Measurements from ENCODE around the gene ELOVL2. TPM values are rescaled to one million over a fixed set of nuclear protein-coding genes. Genes with fewer than 3 reads are reported as not detected.

The ELOVL2 gene
- total and polyA plus RNA-seq, 4 donors, result 0.16 to 2.8 (median 0.24) TPM

- 82 to 96% methylated on average over 4 of the region's 4 CpGs for WGBS, 2 donors
- Histone ChIP-seq H3K9ac (ENCODE audit: insufficient read depth in 1 of 2, low read length in 2 of 2) (no peak overlapping the region), H3K27me3 (ENCODE audit: control insufficient read depth in 3 of 3, insufficient read depth in 3 of 3, low read length in 2 of 3) (no peaks in the 10 kb centered on the region), H3K4me3 (no peak overlapping the region), H3K4me1 (ENCODE audit: control insufficient read depth in 5 of 5, insufficient read depth in 5 of 5, low read length in 5 of 5) (no peaks in the 10 kb centered on the region), H3K9me3 (ENCODE audit: control insufficient read depth in 4 of 4, insufficient read depth in 3 of 4, low read length in 3 of 4) (no peaks in the 10 kb centered on the region), H3K27ac (ENCODE audit: low read depth in 1 of 2, low read length in 1 of 2) (no peak overlapping the region), H3K36me3 (ENCODE audit: control insufficient read depth in 4 of 4, insufficient read depth in 4 of 4, low read length in 4 of 4) (no peaks in the 10 kb centered on the region)
- ATAC-seq (ENCODE audit: insufficient read depth, low FRiP score) (no peak), DNase-seq (no peak)
- TF ChIP-seq, protein P1, sequence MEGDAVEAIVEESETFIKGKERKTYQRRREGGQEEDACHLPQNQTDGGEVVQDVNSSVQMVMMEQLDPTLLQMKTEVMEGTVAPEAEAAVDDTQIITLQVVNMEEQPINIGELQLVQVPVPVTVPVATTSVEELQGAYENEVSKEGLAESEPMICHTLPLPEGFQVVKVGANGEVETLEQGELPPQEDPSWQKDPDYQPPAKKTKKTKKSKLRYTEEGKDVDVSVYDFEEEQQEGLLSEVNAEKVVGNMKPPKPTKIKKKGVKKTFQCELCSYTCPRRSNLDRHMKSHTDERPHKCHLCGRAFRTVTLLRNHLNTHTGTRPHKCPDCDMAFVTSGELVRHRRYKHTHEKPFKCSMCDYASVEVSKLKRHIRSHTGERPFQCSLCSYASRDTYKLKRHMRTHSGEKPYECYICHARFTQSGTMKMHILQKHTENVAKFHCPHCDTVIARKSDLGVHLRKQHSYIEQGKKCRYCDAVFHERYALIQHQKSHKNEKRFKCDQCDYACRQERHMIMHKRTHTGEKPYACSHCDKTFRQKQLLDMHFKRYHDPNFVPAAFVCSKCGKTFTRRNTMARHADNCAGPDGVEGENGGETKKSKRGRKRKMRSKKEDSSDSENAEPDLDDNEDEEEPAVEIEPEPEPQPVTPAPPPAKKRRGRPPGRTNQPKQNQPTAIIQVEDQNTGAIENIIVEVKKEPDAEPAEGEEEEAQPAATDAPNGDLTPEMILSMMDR (IDR thresholded peaks at IDR 0.05; ENCODE audit: control extremely low read depth, extremely low read depth), result no peak
Measured at GRCh38 chr6:11072101-11072500, 28.0 kb upstream of the ELOVL2 start.

DNA sequence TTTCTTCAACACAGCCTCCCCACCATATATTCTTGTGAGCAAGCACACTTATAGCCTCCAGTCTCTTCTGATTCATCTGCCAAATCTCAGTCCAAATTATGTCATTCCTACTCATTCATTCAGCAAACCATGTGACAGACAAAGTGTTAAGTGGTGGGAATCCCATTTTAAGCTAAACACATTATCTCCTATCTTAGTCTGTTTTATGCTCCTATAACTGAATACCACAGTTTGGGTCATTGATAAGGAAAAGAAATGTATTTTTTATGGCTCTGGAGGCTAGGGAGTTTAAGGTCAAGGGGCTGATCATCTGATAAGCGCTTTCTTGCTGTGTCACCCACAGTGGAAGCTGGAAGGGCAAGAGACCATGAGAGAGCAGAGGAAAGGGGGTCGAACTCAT lies 25.7 kb upstream of the ELOVL2 start:
- WGBS, 2 donors, result 52 to 70% methylated on average over 2 of the region's 2 CpGs

DNA sequence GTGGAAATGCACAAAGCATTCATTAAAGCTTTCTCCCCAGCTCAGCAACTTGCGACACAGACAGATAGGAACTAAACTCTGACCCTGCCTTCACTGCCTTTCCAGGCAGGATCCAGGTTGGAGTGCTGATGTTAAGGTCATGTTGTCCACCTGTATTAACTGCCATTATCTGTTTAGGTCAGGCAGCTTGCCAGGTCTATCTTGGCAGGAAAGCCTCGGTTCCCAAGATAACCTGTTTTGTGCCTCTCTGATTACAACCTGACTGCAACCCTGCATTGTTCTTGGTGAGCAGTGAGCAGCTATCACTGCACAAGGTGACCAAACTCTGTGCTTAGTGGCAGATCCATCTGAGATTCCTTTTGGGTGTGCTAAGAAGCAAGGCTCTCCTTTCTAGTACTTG lies 23.2 kb upstream of the ELOVL2 start:
- no peaks in the 10 kb centered on the region for H3K27me3 ChIP-seq (ENCODE audit: control insufficient read depth in 3 of 3, insufficient read depth in 3 of 3, low read length in 2 of 3)
- DNase-seq (no peak), ATAC-seq (ENCODE audit: insufficient read depth, low FRiP score) (no peak)
- no peak overlapping the region for H3K27ac ChIP-seq (ENCODE audit: low read depth in 1 of 2, low read length in 1 of 2)
- TF ChIP-seq, protein P1 (IDR thresholded peaks at IDR 0.05; ENCODE audit: control extremely low read depth, extremely low read depth), result no peak
- H3K36me3 ChIP-seq (ENCODE audit: control insufficient read depth in 4 of 4, insufficient read depth in 4 of 4, low read length in 4 of 4), result no peaks in the 10 kb centered on the region
- H3K4me3 ChIP-seq, result no peak overlapping the region
- no peaks in the 10 kb centered on the region for H3K9me3 ChIP-seq (ENCODE audit: control insufficient read depth in 4 of 4, insufficient read depth in 3 of 4, low read length in 3 of 4)
- H3K4me1 ChIP-seq (ENCODE audit: control insufficient read depth in 5 of 5, insufficient read depth in 5 of 5, low read length in 5 of 5), result no peaks in the 10 kb centered on the region
- 63 to 66% methylated on average over 2 of the region's 2 CpGs for WGBS, 2 donors
- no peak overlapping the region for H3K9ac ChIP-seq (ENCODE audit: insufficient read depth in 1 of 2, low read length in 2 of 2)

More for the DNA sequence above, 25.7 kb upstream of the ELOVL2 start:
- ATAC-seq (ENCODE audit: insufficient read depth, low FRiP score) (no peak), DNase-seq (no peak)
- no peak overlapping the region for H3K4me3 ChIP-seq
- H3K36me3 ChIP-seq (ENCODE audit: control insufficient read depth in 4 of 4, insufficient read depth in 4 of 4, low read length in 4 of 4), result no peaks in the 10 kb centered on the region
- no peak overlapping the region for H3K9ac ChIP-seq (ENCODE audit: insufficient read depth in 1 of 2, low read length in 2 of 2)
- no peaks in the 10 kb centered on the region for H3K27me3 ChIP-seq (ENCODE audit: control insufficient read depth in 3 of 3, insufficient read depth in 3 of 3, low read length in 2 of 3)
- TF ChIP-seq, protein P1 (IDR thresholded peaks at IDR 0.05; ENCODE audit: control extremely low read depth, extremely low read depth), result no peak
- H3K27ac ChIP-seq (ENCODE audit: low read depth in 1 of 2, low read length in 1 of 2), result no peak overlapping the region
- H3K9me3 ChIP-seq (ENCODE audit: control insufficient read depth in 4 of 4, insufficient read depth in 3 of 4, low read length in 3 of 4), result no peaks in the 10 kb centered on the region
- H3K4me1 ChIP-seq (ENCODE audit: control insufficient read depth in 5 of 5, insufficient read depth in 5 of 5, low read length in 5 of 5), result no peaks in the 10 kb centered on the region
